PC-3 (cell line): ENCODE measurements around the gene SELENOF. TPM values are rescaled to one million over a fixed set of nuclear protein-coding genes. Genes with fewer than 3 reads are reported as not detected.

Experiments used
- ATAC-seq: fragments of 200-7000 bp; cut with Tn5 transposase; 2 replicates; pipeline ENCODE4 v1.9.1; 2020; ENCODE audit warnings: mild to moderate bottlenecking, moderate library complexity
- BruUV-seq: library from RNA; stranded (reverse); fragments of 400-500 nt; replicated peaks from 2 replicates; lab custom pipeline; 2021; lab: Mats Ljungman, UMichigan
- CTCF ChIA-PET: fragments of 300-600 bp; sonication (Branson Sonifier 250); formaldehyde crosslinking; loops from one replicate; lab custom pipeline; 2022; ENCODE audit warnings: antibody characterized with exemption; lab: Charles Lee
- POLR2A ChIA-PET: fragments of 300-600 bp; sonication (Branson Sonifier 250); formaldehyde crosslinking; loops from one replicate; lab custom pipeline; 2022; ENCODE audit warnings: antibody characterized with exemption; ENCODE audit not compliant: unreplicated experiment; lab: Charles Lee
- DNase-seq: peaks from one replicate; pipeline ENCODE4 v3.0.0-alpha.2; 2015
- H2AFZ ChIP-seq: fragments of 300-600 bp; sonication (generic); 2 replicates; pipeline ENCODE4 v1.6.0; 2016; ENCODE audit warnings: antibody characterized with exemption, low read length
- H3F3A ChIP-seq: fragments of 300-600 bp; sonication (generic); one replicate; pipeline ENCODE4 v1.6.0; 2017; ENCODE audit warnings: antibody characterized with exemption, low read length, control low read depth, mild to moderate bottlenecking; ENCODE audit not compliant: unreplicated experiment
- H3K27ac ChIP-seq: fragments of 300-600 bp; sonication (generic); 2 replicates; pipeline ENCODE4 v1.5.1; 2016; ENCODE audit warnings: mild to moderate bottlenecking, low read length
- H3K27me3 ChIP-seq: fragments of 300-600 bp; sonication (generic); 2 replicates; pipeline ENCODE4 v1.6.1; 2016; ENCODE audit warnings: low read length, mixed read lengths
- H3K36me3 ChIP-seq: fragments of 300-600 bp; sonication (generic); 2 replicates; pipeline ENCODE4 v1.6.1; 2016; ENCODE audit warnings: low read depth, mixed run types, low read length, mixed read lengths
- H3K4me1 ChIP-seq: fragments of 300-600 bp; sonication (generic); 2 replicates; pipeline ENCODE4 v1.5.1; 2016; ENCODE audit warnings: low read length; ENCODE audit not compliant: insufficient read depth
- H3K4me2 ChIP-seq: fragments of 300-600 bp; sonication (generic); 2 replicates; pipeline ENCODE4 v1.6.0; 2016; ENCODE audit warnings: low read length
- H3K4me3 ChIP-seq: fragments of 300-600 bp; sonication (generic); 2 replicates; pipeline ENCODE4 v1.5.1; 2016; ENCODE audit warnings: mild to moderate bottlenecking, low read length, mixed read lengths
- H3K79me2 ChIP-seq: fragments of 300-600 bp; sonication (generic); 2 replicates; pipeline ENCODE4 v1.6.1; 2017; ENCODE audit warnings: low read length, mixed read lengths
- H3K9ac ChIP-seq: fragments of 300-600 bp; sonication (generic); 2 replicates; pipeline ENCODE4 v1.6.0; 2016; ENCODE audit warnings: mild to moderate bottlenecking, low read length
- H3K9me2 ChIP-seq: fragments of 300-600 bp; sonication (generic); replicated peaks from 2 replicates; pipeline ENCODE4 v1.6.1; 2016; ENCODE audit warnings: mixed run types, low read length, mixed read lengths
- H3K9me3 ChIP-seq: fragments of 300-600 bp; sonication (generic); 2 replicates; pipeline ENCODE4 v1.6.1; 2016; ENCODE audit warnings: low read length, mixed read lengths
- H4K20me1 ChIP-seq: fragments of 300-600 bp; sonication (generic); 2 replicates; pipeline ENCODE4 v1.6.1; 2016; ENCODE audit warnings: low read length, mixed read lengths
- CTCF ChIP-seq: fragments of 300-600 bp; sonication (generic); conservative IDR thresholded peaks from 2 replicates; pipeline ENCODE4 v1.5.1; 2017; ENCODE audit warnings: antibody characterized with exemption, low read depth, mild to moderate bottlenecking, low read length
- EZH2 ChIP-seq: fragments of 300-600 bp; sonication (generic); IDR thresholded peaks from one replicate; pipeline ENCODE4 v1.6.1; 2017; ENCODE audit warnings: antibody characterized with exemption, mild to moderate bottlenecking, low read length; ENCODE audit not compliant: unreplicated experiment
- EZH2phosphoT487 ChIP-seq: fragments of 300-600 bp; sonication (generic); IDR thresholded peaks from 2 replicates; pipeline ENCODE4 v1.6.1; 2018; ENCODE audit warnings: mild to moderate bottlenecking, antibody characterized with exemption, low read length, borderline replicate concordance
- intact Hi-C: fragments of 100-400 bp; cut with micrococcal nuclease; formaldehyde crosslinking; loops from 2 replicates; pipeline ENCODE4 v1.9.0; 2023
- total RNA-seq: library from RNA; depleted of rRNA; stranded (reverse); fragments of >200 nt; gene quantifications from 2 replicates; pipeline ENCODE4 v1.2.3, GENCODE V29; 2014

SELENOF gene
- total RNA-seq, 1 experiment from 2014 or later, result 174 TPM

GRCh38 chr1:86826856-86827255 is 87.1 kb downstream of the SELENOF start:
- H3K27me3 ChIP-seq, result no peaks in the 10 kb centered on the region
- ChIA-PET CTCF (no interaction called here), POLR2A (no interaction called here)
- H3K36me3 ChIP-seq, result no peaks in the 10 kb centered on the region
- no peaks in the 10 kb centered on the region for H4K20me1 ChIP-seq
- no peaks in the 10 kb centered on the region for H3K9me2 ChIP-seq
- no peak overlapping the region for H3K4me2 ChIP-seq
- intact Hi-C loops, result no loop called here
- no peak overlapping the region for H3K9ac ChIP-seq
- no peak overlapping the region for H2AFZ ChIP-seq
- no peaks in the 10 kb centered on the region for H3F3A ChIP-seq
- DNase-seq (no peak), ATAC-seq (0 out of 2 replicates have a peak, but pooled peaks have one; percentile 22)
- no peaks in the 10 kb centered on the region for H3K9me3 ChIP-seq
- H3K27ac ChIP-seq, result no peak overlapping the region
- no peaks in the 10 kb centered on the region for H3K79me2 ChIP-seq
- no peak overlapping the region for H3K4me3 ChIP-seq
- TF ChIP-seq EZH2 (no peak), CTCF (no peak), EZH2phosphoT487 (no peak)
- no peaks in the 10 kb centered on the region; the same call in 1 of the 2 replicates for H3K4me1 ChIP-seq
- no TSS peak for BruUV-seq

- H3F3A ChIP-seq, result no peaks in the 10 kb centered on the region
- ChIA-PET POLR2A (no interaction called here), CTCF (no interaction called here)
- no peaks in the 10 kb centered on the region; the same call in 1 of the 2 replicates for H3K4me1 ChIP-seq
- no peak overlapping the region for H3K4me3 ChIP-seq
- H3K9me3 ChIP-seq, result no peaks in the 10 kb centered on the region
- intact Hi-C loops, result no loop called here
- H3K36me3 ChIP-seq, result no peaks in the 10 kb centered on the region
- BruUV-seq, result no TSS peak
- no peak for DNase-seq
- ATAC-seq, result no peak
- H3K27ac ChIP-seq, result no peak overlapping the region
- no peak overlapping the region for H3K9ac ChIP-seq
- H3K9me2 ChIP-seq, result no peaks in the 10 kb centered on the region
- TF ChIP-seq CTCF, result no peak
- TF ChIP-seq EZH2, result no peak
- no peak for TF ChIP-seq EZH2phosphoT487
- no peak overlapping the region for H2AFZ ChIP-seq
- H3K27me3 ChIP-seq, result no peaks in the 10 kb centered on the region
- no peaks in the 10 kb centered on the region for H3K79me2 ChIP-seq
- no peaks in the 10 kb centered on the region for H4K20me1 ChIP-seq
- no peak overlapping the region for H3K4me2 ChIP-seq
These were observed 88.6 kb downstream of the SELENOF start for GRCh38 chr1:86825319-86825718.

GRCh38 chr1:86823821-86824500 is 90.0 kb downstream of the SELENOF start:
- TF ChIP-seq EZH2phosphoT487, result no peak
- TF ChIP-seq EZH2, result no peak
- TF ChIP-seq CTCF, result no peak
- no peak overlapping the region for H3K4me3 ChIP-seq
- ATAC-seq (no peak), DNase-seq (no peak)
- H3F3A ChIP-seq, result no peaks in the 10 kb centered on the region
- ChIA-PET POLR2A (no interaction called here), CTCF (no interaction called here)
- no peaks in the 10 kb centered on the region for H3K27me3 ChIP-seq
- no peaks in the 10 kb centered on the region for H4K20me1 ChIP-seq
- H3K27ac ChIP-seq, result no peak overlapping the region
- intact Hi-C loops, result no loop called here
- no peak overlapping the region for H3K9ac ChIP-seq
- no TSS peak for BruUV-seq
- no peaks in the 10 kb centered on the region for H3K36me3 ChIP-seq
- no peaks in the 10 kb centered on the region; the same call in 1 of the 2 replicates for H3K4me1 ChIP-seq
- H2AFZ ChIP-seq, result no peak overlapping the region
- H3K4me2 ChIP-seq, result no peak overlapping the region
- H3K9me2 ChIP-seq, result no peaks in the 10 kb centered on the region
- H3K79me2 ChIP-seq, result no peaks in the 10 kb centered on the region
- no peaks in the 10 kb centered on the region for H3K9me3 ChIP-seq
